Gastroesophageal sphincter (tissue), 3 donors: ENCODE measurements around the gene ATG16L1.

ENCODE experiments used
- EP300 ChIP-seq: sonication (generic); formaldehyde crosslinking; IDR thresholded peaks from one replicate; pipeline ENCODE4 v1.6.1; 2017; ENCODE audit warnings: antibody characterized with exemption, mild to moderate bottlenecking
- POLR2A ChIP-seq, 2 donors: fragments of 450-650 bp; IDR thresholded peaks; one replicate each; pipeline ENCODE4 v1.6.1; 2017; ENCODE audit warnings: antibody characterized with exemption in 2 of 2, mild to moderate bottlenecking in 2 of 2, moderate library complexity in 1 of 2
- TF ChIP-seq, protein P1 (sequence below), 4 experiments: fragments of 200-600 bp in 2 of 4; fragments of 450-650 bp in 2 of 4; sonication (generic) in 1 of 4; IDR thresholded peaks; one replicate each; pipeline ENCODE4 v1.5.1; 2017 to 2019; ENCODE audit warnings: antibody characterized with exemption in 4 of 4, mild to moderate bottlenecking in 2 of 4, moderate library complexity in 2 of 4

DNA sequence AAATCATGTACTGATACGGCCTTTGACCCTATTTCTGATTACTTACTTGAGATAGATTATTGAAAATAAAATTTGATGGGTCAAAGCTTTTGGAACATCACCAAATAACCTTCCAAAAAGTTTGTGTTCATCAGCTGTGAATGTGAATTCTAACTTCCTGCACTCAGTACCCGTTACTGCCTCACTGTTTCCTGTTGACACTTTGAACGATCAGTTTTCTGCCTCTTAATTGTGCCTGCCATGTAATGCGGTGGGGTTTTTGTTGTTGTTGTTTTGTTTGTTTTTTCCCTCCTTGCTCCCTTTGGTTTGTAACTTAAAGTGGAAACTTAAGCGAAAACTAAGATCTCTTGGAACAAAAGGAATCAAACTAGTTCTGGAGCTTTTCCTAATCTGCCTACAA lies 18.9 kb downstream of the ATG16L1 start:
- TF ChIP-seq, protein P1, sequence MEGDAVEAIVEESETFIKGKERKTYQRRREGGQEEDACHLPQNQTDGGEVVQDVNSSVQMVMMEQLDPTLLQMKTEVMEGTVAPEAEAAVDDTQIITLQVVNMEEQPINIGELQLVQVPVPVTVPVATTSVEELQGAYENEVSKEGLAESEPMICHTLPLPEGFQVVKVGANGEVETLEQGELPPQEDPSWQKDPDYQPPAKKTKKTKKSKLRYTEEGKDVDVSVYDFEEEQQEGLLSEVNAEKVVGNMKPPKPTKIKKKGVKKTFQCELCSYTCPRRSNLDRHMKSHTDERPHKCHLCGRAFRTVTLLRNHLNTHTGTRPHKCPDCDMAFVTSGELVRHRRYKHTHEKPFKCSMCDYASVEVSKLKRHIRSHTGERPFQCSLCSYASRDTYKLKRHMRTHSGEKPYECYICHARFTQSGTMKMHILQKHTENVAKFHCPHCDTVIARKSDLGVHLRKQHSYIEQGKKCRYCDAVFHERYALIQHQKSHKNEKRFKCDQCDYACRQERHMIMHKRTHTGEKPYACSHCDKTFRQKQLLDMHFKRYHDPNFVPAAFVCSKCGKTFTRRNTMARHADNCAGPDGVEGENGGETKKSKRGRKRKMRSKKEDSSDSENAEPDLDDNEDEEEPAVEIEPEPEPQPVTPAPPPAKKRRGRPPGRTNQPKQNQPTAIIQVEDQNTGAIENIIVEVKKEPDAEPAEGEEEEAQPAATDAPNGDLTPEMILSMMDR (IDR thresholded peaks at IDR 0.05): no peak
- TF ChIP-seq EP300: no peak
- no peak for TF ChIP-seq POLR2A (IDR thresholded peaks at IDR 0.05)
